ENCODE results near the gene TMOD3.
"Not testable (repeated sequence)": the region's sequence is repeated elsewhere in the genome, so short reads cannot be mapped to it uniquely, and the experiment has no call there.

Gene TMOD3

GRCh38 chr15:51865317-51865716, 35.9 kb downstream of the TMOD3 start:
- H3K27me3 Mint-ChIP-seq (ENCODE audit: low read depth) = no peaks in the 10 kb centered on the region
- no peaks in the 10 kb centered on the region for H3K9me3 Mint-ChIP-seq
- no peak overlapping the region for H3K27ac Mint-ChIP-seq
- H3K4me1 Mint-ChIP-seq (ENCODE audit: low read depth) = peaks cover 35% of the 10 kb centered on the region
- H3K36me3 Mint-ChIP-seq (ENCODE audit: low read depth) = peaks cover 45% of the 10 kb centered on the region
- H3K4me3 Mint-ChIP-seq = no peak overlapping the region

DNA sequence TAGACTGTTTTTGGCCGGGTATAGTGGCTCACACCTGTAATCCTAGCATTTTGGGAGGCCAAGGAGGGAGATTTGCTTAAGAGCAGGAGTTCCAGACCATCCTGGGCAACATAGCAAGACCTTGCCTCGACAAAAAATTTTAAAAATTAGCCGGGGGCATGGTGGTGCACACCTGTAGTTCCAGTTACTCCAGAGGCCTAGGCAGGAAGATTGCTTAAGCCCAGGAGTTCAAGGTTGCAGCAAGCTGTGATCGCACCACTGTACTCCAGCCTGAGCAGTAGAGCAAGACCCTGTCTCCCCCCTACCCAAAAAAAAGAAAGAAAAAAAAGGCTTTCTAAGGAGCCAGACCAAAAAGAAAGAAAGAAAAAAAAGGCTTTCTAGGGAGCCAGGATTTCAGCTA, 36.7 kb downstream of the TMOD3 start:
- Mint-ChIP-seq H3K27ac (no peak overlapping the region), H3K4me3 (no peak overlapping the region), H3K9me3 (no peaks in the 10 kb centered on the region), H3K4me1 (ENCODE audit: low read depth) (peaks cover 32% of the 10 kb centered on the region), H3K27me3 (ENCODE audit: low read depth) (no peaks in the 10 kb centered on the region), H3K36me3 (ENCODE audit: low read depth) (peaks cover 47% of the 10 kb centered on the region)

GRCh38 chr15:51866751-51867150, 37.3 kb downstream of the TMOD3 start:
- Mint-ChIP-seq H3K27ac (peak overlapping the region; percentile 56), H3K9me3 (no peaks in the 10 kb centered on the region), H3K36me3 (ENCODE audit: low read depth) (peaks cover 50% of the 10 kb centered on the region), H3K27me3 (ENCODE audit: low read depth) (no peaks in the 10 kb centered on the region), H3K4me3 (no peak overlapping the region), H3K4me1 (ENCODE audit: low read depth) (peaks cover 27% of the 10 kb centered on the region)

DNA sequence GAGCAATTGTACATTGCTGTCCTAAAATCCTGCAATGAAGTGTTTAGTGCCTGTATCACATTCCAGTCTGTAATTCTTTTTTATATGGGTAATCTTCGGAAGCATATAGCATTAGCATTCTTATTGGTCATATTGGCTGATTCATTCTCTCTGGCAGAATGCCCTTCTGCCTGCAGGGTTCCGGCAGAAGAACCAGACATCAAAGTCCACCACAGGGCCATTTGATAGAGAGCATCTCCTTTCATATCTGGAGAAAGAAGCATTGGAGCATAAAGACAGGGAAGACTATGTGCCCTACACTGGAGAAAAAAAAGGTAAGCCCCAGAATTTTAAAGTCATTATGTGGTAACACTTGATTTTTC, 39.6 kb downstream of the TMOD3 start:
- Mint-ChIP-seq H3K4me3 (no peak overlapping the region), H3K4me1 (ENCODE audit: low read depth) (peaks cover 12% of the 10 kb centered on the region), H3K36me3 (ENCODE audit: low read depth) (peaks cover 40% of the 10 kb centered on the region), H3K9me3 (no peaks in the 10 kb centered on the region), H3K27me3 (ENCODE audit: low read depth) (no peaks in the 10 kb centered on the region), H3K27ac (no peak overlapping the region)

GRCh38 chr15:51870774-51871173, 41.3 kb downstream of the TMOD3 start:
- H3K36me3 Mint-ChIP-seq (ENCODE audit: low read depth) = peaks cover 39% of the 10 kb centered on the region
- H3K27me3 Mint-ChIP-seq (ENCODE audit: low read depth) = no peaks in the 10 kb centered on the region
- H3K27ac Mint-ChIP-seq = no peak overlapping the region
- H3K9me3 Mint-ChIP-seq = no peaks in the 10 kb centered on the region
- H3K4me3 Mint-ChIP-seq = no peak overlapping the region
- peaks cover 7% of the 10 kb centered on the region for H3K4me1 Mint-ChIP-seq (ENCODE audit: low read depth)

- peaks cover 7% of the 10 kb centered on the region for H3K4me1 Mint-ChIP-seq (ENCODE audit: low read depth)
- H3K27me3 Mint-ChIP-seq (ENCODE audit: low read depth) = no peaks in the 10 kb centered on the region
- peaks cover 32% of the 10 kb centered on the region for H3K36me3 Mint-ChIP-seq (ENCODE audit: low read depth)
- no peak overlapping the region for H3K27ac Mint-ChIP-seq
- H3K4me3 Mint-ChIP-seq = no peak overlapping the region
- no peaks in the 10 kb centered on the region for H3K9me3 Mint-ChIP-seq
Observed at GRCh38 chr15:51874751-51875644, 45.5 kb downstream of the TMOD3 start.

DNA sequence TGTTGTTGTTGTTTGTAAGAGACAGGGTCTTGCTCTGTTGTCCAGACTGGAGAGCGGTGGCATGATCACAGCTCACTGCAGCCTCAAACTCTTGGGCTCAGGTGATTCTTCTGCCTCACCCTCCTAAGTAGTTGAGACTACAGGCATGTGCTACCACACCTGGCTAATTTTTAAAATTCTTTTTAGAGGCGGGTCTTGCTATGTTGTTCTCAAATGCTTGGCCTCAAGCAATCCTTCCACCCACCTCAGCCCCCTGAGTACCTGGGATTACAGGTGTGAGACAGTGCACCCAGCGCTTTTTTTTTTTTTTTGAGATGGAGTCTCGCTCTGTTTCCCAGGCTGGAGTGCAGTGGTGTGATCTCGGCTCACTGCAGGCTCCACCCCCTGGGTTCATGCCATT, 46.7 kb downstream of the TMOD3 start:
- H3K27me3 Mint-ChIP-seq (ENCODE audit: low read depth) = no peaks in the 10 kb centered on the region
- no peaks in the 10 kb centered on the region for H3K9me3 Mint-ChIP-seq
- peaks cover 29% of the 10 kb centered on the region for H3K36me3 Mint-ChIP-seq (ENCODE audit: low read depth)
- H3K4me1 Mint-ChIP-seq (ENCODE audit: low read depth) = peaks cover 7% of the 10 kb centered on the region
- no peak overlapping the region for H3K27ac Mint-ChIP-seq
- H3K4me3 Mint-ChIP-seq = no peak overlapping the region

- Mint-ChIP-seq H3K4me1 (ENCODE audit: low read depth) (peaks cover 7% of the 10 kb centered on the region), H3K9me3 (no peaks in the 10 kb centered on the region), H3K27me3 (ENCODE audit: low read depth) (no peaks in the 10 kb centered on the region), H3K27ac (no peak overlapping the region), H3K4me3 (no peak overlapping the region), H3K36me3 (ENCODE audit: low read depth) (peaks cover 27% of the 10 kb centered on the region)
Observed at GRCh38 chr15:51878446-51879386, 49.3 kb downstream of the TMOD3 start.

- H3K36me3 Mint-ChIP-seq (ENCODE audit: low read depth) = peaks cover 32% of the 10 kb centered on the region
Observed at GRCh38 chr15:51879555-51879954, 50.1 kb downstream of the TMOD3 start.

GRCh38 chr15:51883271-51883837, 53.9 kb downstream of the TMOD3 start:
- no peaks in the 10 kb centered on the region for H3K9me3 Mint-ChIP-seq
- peaks cover 5% of the 10 kb centered on the region for H3K4me1 Mint-ChIP-seq (ENCODE audit: low read depth)
- H3K27ac Mint-ChIP-seq = no peak overlapping the region
- H3K27me3 Mint-ChIP-seq (ENCODE audit: low read depth) = no peaks in the 10 kb centered on the region
- peaks cover 25% of the 10 kb centered on the region for H3K36me3 Mint-ChIP-seq (ENCODE audit: low read depth)
- no peak overlapping the region for H3K4me3 Mint-ChIP-seq

More at GRCh38 chr15:51879555-51879954, 50.1 kb downstream of the TMOD3 start:
- no peaks in the 10 kb centered on the region for H3K27me3 Mint-ChIP-seq (ENCODE audit: low read depth)
- no peak overlapping the region for H3K4me3 Mint-ChIP-seq
- H3K9me3 Mint-ChIP-seq = no peaks in the 10 kb centered on the region
- H3K4me1 Mint-ChIP-seq (ENCODE audit: low read depth) = peaks cover 7% of the 10 kb centered on the region
- no peak overlapping the region for H3K27ac Mint-ChIP-seq

GRCh38 chr15:51884041-51884440, 54.6 kb downstream of the TMOD3 start:
- Mint-ChIP-seq H3K4me3 (no peak overlapping the region), H3K9me3 (no peaks in the 10 kb centered on the region), H3K27me3 (ENCODE audit: low read depth) (no peaks in the 10 kb centered on the region), H3K36me3 (ENCODE audit: low read depth) (peaks cover 25% of the 10 kb centered on the region), H3K4me1 (ENCODE audit: low read depth) (peaks cover 5% of the 10 kb centered on the region), H3K27ac (no peak overlapping the region)

GRCh38 chr15:51884517-51885236, 55.2 kb downstream of the TMOD3 start:
- Mint-ChIP-seq H3K4me1 (ENCODE audit: low read depth) (peaks cover 4% of the 10 kb centered on the region), H3K27me3 (ENCODE audit: low read depth) (no peaks in the 10 kb centered on the region), H3K4me3 (no peak overlapping the region), H3K9me3 (no peaks in the 10 kb centered on the region), H3K36me3 (ENCODE audit: low read depth) (peaks cover 24% of the 10 kb centered on the region), H3K27ac (no peak overlapping the region)

- not testable (repeated sequence) for H3K27me3 Mint-ChIP-seq (ENCODE audit: low read depth); H3K4me1 Mint-ChIP-seq (ENCODE audit: low read depth); H3K4me3 Mint-ChIP-seq; H3K27ac Mint-ChIP-seq; H3K9me3 Mint-ChIP-seq
- peaks cover 27% of the 10 kb centered on the region for H3K36me3 Mint-ChIP-seq (ENCODE audit: low read depth)
Observed at GRCh38 chr15:51885758-51886157, 56.3 kb downstream of the TMOD3 start.
